ENCODE measurements around the gene ATP5F1D.

Gene ATP5F1D

GRCh38 chr19:1283207-1283916, 41.8 kb downstream of the ATP5F1D start:
- DNase-seq (ENCODE audit: low spot score) = no peak

GRCh38 chr19:1283917-1284292, 42.4 kb downstream of the ATP5F1D start:
- DNase-seq (ENCODE audit: low spot score) = no peak

DNA sequence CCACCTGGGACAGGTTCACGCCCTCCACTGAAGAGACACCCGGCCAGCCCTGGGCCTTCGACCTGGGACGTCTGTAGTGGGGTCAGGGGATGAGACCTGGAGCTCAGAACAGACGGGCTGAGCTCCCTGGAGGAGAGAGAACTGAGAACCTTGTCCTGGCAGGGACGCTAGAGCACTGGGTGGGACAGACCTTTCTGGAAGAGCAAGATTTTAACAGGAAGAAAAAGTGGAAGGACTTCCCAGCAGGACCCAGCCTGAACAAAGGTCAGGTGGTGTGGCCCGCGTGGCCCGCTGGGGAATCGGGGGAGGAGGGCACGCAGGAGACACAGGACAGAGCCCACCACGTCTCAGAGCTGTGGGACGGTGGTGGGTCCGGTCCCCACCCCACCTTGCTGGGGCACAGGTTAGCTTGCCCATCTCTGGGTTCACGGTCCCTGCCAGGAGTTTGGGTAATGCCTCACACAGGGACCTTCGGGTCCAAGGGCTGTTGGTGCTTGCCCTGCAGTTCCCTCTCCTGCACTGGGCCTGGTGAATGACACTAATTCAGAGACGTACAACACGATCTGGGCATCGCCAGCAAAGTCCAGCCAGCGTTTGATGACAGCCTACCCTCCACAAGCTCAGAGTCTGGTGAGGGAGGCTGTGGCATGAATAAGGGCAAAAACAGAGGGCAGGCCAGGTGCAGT, 42.9 kb downstream of the ATP5F1D start:
- DNase-seq (ENCODE audit: low spot score) = no peak

GRCh38 chr19:1284979-1285736, 43.6 kb downstream of the ATP5F1D start:
- peak; percentile 72 for DNase-seq (ENCODE audit: low spot score)

- no peak for DNase-seq (ENCODE audit: low spot score)
Observed at GRCh38 chr19:1285737-1286360, 44.3 kb downstream of the ATP5F1D start, which contains the start of gene EFNA2. Gene EFNA2 (plus strand): TSS chr19:1285873. CDS start chr19:1286169, 296 bp downstream.

DNA sequence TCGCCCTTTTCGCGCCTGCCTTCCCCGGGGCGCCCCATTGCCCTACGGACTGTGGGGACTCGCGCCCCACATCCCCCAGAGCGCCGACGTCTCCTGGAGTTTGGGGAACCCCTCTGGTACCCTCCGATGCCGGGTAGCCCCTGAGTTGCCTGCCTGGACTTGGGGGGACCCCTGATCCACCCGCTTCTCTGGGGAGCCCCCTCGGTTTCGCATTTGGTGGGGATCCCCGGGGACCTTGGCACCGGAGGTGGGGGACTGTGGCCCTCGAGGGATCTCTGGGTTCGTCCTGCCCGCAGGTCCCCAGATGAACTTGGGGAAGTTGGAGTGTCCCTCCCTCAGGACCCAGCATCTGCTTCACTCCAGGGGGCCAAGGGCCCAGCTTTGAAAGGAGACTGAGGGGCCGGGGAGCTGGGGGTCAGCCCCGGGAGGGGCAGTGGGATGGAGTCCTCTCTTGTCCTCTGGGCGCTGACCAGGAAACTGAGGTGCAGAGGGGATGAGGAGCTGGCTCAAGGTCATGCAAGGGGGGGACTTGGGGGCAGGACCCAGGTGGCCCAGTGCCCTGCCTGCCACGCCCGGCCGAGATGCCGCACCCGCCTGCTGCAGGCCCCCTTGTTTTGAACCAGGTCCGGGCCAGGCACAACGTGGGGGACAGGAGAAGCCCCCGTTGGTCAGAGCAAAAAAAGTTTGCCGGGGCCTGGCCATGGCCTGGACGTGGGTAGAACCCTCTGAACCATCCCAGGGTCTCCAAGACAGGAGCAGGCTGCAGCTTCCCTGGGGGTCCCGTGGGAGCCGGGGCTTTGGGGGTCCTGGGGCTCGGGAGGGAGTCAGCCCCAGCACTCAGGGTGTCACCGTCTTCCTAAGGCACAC, 45.2 kb downstream of the ATP5F1D start:
- DNase-seq (ENCODE audit: low spot score) = no peak

GRCh38 chr19:1287354-1288225, 46.0 kb downstream of the ATP5F1D start:
- no peak for DNase-seq (ENCODE audit: low spot score)

DNA sequence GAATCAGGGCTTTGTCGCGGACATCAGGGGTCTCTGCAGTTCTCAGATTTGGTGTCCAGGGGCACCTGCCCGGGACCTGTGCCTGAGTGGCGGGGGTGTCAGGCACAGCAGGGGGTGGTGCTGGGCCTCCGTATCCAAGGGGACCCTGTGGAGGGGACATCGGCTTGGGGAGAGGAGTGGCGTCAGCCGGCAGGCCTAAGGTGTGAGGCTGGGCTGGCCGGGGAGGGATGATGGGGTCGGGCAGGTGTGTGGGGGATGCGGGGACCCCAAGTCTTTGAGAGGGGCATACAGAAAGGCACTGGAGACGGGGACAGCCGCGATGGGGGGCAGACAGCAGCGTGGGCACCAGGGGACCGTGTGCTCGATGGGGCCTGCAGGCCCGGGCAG, 46.7 kb downstream of the ATP5F1D start:
- DNase-seq (ENCODE audit: low spot score) = no peak

- no peak for DNase-seq (ENCODE audit: low spot score)
Observed at GRCh38 chr19:1288833-1289685, 47.5 kb downstream of the ATP5F1D start.

DNA sequence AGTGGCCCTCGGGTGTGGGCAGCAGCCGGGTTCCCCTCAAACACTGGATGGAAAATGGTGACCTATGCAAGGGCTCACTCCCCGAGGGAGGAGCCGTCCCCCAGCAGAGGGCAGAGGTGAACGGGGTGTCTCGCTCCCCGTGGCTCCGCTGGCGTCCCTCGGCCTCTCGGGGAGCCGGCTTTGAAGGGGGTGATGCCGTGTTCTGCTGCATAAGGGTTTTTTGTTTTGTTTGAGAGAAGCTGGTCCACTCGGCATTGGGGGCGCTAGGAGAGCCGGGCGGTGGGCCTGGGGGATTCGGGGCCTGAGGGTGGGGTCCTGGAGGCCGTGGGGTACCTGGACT, 48.1 kb downstream of the ATP5F1D start:
- DNase-seq (ENCODE audit: low spot score) = no peak

DNA sequence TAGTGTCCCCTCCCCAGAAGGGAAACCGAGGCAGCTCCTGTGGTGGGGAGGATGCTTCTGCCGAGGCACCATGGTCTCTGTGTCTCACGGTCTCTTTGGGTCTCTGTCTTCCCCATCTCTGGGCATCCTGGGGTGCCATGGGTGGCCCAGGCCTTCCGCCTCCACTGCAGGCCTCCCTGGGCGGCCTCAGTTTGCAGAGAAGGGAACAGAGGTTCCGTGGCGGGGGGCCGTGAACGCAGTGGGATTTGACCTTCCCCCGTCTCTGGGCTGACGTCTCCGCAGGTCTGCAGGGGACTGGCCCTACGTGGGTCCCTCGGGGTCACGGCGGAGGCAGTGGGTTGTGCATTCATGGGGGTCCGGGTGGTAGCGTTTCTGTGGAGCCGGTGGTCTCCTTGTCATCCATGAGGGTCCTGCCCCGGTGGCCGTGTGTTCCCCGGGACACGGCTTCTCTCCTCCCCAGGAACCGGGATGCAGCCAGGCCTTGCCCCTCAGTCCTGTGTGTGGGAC, 48.7 kb downstream of the ATP5F1D start:
- no peak for DNase-seq (ENCODE audit: low spot score)

DNA sequence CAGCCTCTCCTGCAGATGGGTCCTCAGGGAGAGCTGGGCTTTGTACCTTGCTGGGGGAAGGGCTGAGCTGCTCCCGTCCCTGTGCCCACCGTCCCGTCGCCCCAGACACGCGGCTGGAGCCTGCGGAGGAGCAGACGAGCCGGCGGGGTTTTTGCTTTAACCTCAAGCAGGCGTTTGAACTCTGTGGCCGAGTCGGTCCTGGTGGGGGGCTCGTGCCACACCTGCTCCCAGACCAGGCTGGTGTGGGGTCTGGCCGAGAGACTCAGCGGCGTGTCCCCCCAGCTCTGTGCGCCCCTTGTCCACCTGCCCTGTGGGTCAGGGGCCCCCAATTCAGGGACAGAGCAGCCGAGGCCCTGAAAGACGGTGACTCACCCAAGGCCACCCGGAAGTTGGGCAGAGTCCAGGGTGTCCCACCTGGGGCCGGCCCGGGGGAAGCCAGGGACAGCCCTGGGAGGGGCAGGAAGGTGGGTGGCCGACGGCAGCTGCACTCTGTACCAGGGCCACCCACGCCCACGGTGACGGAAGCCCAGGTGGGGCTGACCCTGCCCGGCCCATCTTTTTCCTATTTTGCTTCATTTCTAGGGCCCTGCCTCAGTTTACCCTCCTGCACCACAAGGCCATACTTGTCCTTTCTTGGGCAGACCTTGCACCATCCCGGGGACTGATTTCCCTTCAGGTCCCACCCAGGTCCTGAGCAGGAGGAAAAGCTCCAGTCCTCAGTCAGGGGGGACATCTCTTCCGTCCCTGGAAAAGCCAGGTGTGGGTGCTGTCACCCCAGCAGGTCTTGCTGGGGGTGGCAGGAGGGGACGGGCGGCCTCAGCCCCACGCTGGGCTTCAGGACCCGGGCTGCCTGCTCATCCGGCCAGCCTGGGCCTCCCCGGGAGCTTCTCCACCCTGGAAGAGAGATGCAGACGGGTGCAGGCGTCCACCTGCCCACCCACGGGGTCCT, 49.4 kb downstream of the ATP5F1D start:
- no peak for DNase-seq (ENCODE audit: low spot score)

GRCh38 chr19:1291761-1292418, 50.3 kb downstream of the ATP5F1D start:
- DNase-seq (ENCODE audit: low spot score) = no peak

- DNase-seq (ENCODE audit: low spot score) = no peak
Observed at GRCh38 chr19:1292419-1293151, 51.0 kb downstream of the ATP5F1D start.

DNA sequence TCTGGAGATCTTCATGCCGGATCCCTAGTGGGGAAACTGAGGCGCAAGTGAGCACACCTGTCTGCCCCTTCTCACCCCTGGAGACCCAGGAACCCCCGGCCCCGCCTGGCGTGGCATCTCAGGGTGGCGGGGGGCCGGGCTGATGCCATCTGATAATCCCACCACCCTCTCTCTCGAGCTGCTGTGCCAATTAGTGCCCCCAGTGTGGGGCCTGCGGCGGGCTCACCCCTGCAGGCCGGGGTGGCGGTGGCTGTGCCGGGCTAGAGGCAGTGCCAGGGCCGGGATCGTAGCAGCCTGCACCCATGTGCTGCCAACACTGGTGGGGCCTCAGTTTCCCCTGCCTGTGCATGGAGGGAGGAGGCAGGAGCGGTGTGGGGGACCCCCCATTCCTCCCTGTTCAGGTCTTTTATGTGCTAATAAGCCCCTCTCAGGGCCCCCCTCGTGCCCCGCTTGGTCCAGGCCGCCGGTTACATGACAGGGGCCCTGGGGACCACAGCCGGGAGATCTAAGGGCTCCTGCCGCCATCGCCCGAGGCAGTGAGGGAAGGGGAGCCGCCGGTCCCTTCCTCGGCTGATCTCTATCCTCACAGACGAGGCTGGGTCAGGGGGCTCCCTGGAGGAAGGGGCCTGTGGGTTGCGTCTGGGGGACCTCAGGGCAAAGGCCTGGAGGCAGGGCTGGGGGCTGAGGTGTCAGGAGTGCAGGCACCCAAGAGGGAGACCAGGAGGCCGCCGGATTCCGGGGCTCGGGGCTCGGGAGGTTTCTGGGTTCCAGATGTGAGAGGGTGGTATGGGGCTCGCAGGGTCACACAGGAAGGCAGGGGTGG, 52.4 kb downstream of the ATP5F1D start:
- no peak for DNase-seq (ENCODE audit: low spot score)

Measured in ecto neural progenitor cell (in vitro differentiated cells).